GM12878 (cell line): Measurements from ENCODE around the gene SAFB. TPM values are rescaled to one million over a fixed set of nuclear protein-coding genes. Genes with fewer than 3 reads are reported as not detected.

Experiments
- ATAC-seq: fragments of 200-7000 bp; cut with Tn5 transposase; 3 replicates; pipeline ENCODE4 v1.9.1; 2020; ENCODE audit warnings: mild to moderate bottlenecking, moderate library complexity
- BruUV-seq: library from RNA; stranded (reverse); fragments of 400-500 nt; replicated peaks from 2 replicates; lab custom pipeline; 2021; lab: Mats Ljungman, UMichigan
- CTCF ChIA-PET: fragments of 300-600 bp; sonication (Branson Sonifier 250); formaldehyde crosslinking; extraction: SDS; loops from one replicate; lab custom pipeline; 2021; ENCODE audit warnings: inconsistent platforms; lab: Yijun Ruan, JAX
- POLR2A ChIA-PET: fragments of 350-600 bp; formaldehyde crosslinking; extraction: SDS; loops from one replicate; lab custom pipeline; 2021; ENCODE audit warnings: inconsistent platforms; lab: Charles Lee
- RAD21 ChIA-PET: fragments of 300-600 bp; sonication (Branson Sonifier 250); formaldehyde crosslinking; loops from one replicate; lab custom pipeline; 2023; ENCODE audit warnings: antibody characterized with exemption; ENCODE audit not compliant: unreplicated experiment; lab: Charles Lee
- SMC1A ChIA-PET: fragments of 300-600 bp; sonication (Branson Sonifier 250); formaldehyde crosslinking; loops from one replicate; lab custom pipeline; 2023; ENCODE audit not compliant: unreplicated experiment, uncharacterized antibody; lab: Charles Lee
- DNase-seq: peaks from one replicate; pipeline ENCODE4 v3.0.0-alpha.2; 2011; ENCODE audit warnings: low read depth, low spot score
- FAIRE-seq: peaks from 3 replicates; lab custom pipeline; 2011; peaks lifted over from hg19 to GRCh38; lab: Jason Lieb, UNC
- H2AFZ ChIP-seq: 2 replicates; pipeline ENCODE4 v1.6.0; 2011; ENCODE audit warnings: low read depth, low read length, control low read depth; ENCODE audit not compliant: control insufficient read depth
- H3K27ac ChIP-seq: 2 replicates; pipeline ENCODE4 v1.5.1; 2011; ENCODE audit warnings: control low read depth; ENCODE audit not compliant: control insufficient read depth, insufficient read depth
- H3K27me3 ChIP-seq, 2 experiments: replicated peaks in 1 of 2; 2 replicates each; pipeline versions ENCODE4 v1.6.0 to v1.6.1; 2011; ENCODE audit warnings: low read length in 1 of 2; ENCODE audit not compliant: control insufficient read depth in 2 of 2, insufficient read depth in 2 of 2
- H3K36me3 ChIP-seq, 2 experiments: 2 replicates each; pipeline ENCODE4 v1.5.1; 2011; ENCODE audit warnings: low read length in 1 of 2; ENCODE audit not compliant: control insufficient read depth in 2 of 2, insufficient read depth in 2 of 2
- H3K4me1 ChIP-seq: 2 replicates; pipeline ENCODE4 v1.6.1; 2011; ENCODE audit warnings: mild to moderate bottlenecking, low read length, moderate library complexity, mixed read lengths; ENCODE audit not compliant: control insufficient read depth, insufficient read depth
- H3K4me2 ChIP-seq: 2 replicates; pipeline ENCODE4 v1.6.0; 2011; ENCODE audit warnings: control low read depth; ENCODE audit not compliant: control insufficient read depth, insufficient read depth
- H3K4me3 ChIP-seq: fragments of 200-600 bp; sonication (generic); 2 replicates; pipeline ENCODE4 v1.5.1; 2016
- H3K79me2 ChIP-seq: 2 replicates; pipeline ENCODE4 v1.6.0; 2011; ENCODE audit warnings: low read length; ENCODE audit not compliant: control insufficient read depth, insufficient read depth
- H3K9ac ChIP-seq: 2 replicates; pipeline ENCODE4 v1.8.0; 2011; ENCODE audit warnings: low read length, control low read depth, mixed read lengths; ENCODE audit not compliant: control insufficient read depth, insufficient read depth
- H3K9me3 ChIP-seq: replicated peaks from 3 replicates; pipeline ENCODE4 v1.5.1; 2011; ENCODE audit warnings: mild to moderate bottlenecking, low read length; ENCODE audit not compliant: control insufficient read depth, insufficient read depth
- H4K20me1 ChIP-seq: 2 replicates; pipeline ENCODE4 v1.6.0; 2011; ENCODE audit not compliant: control insufficient read depth, insufficient read depth
- CBX5 ChIP-seq: sonication (generic); IDR thresholded peaks from 2 replicates; pipeline ENCODE4 v1.6.1; 2016; ENCODE audit warnings: low read depth, moderate library complexity, mild to moderate bottlenecking, inconsistent platforms
- CEBPB ChIP-seq, 2 experiments: fragments of 150-350 bp in 1 of 2; IDR thresholded peaks; 2 replicates each; pipeline ENCODE4 v1.6.1; 2012 to 2014; ENCODE audit warnings: low read depth in 2 of 2, low read length in 2 of 2, borderline replicate concordance in 1 of 2, inconsistent platforms in 1 of 2
- CHD4 ChIP-seq: fragments of 200-600 bp; sonication (generic); IDR thresholded peaks from 2 replicates; pipeline ENCODE4 v1.6.1; 2016; ENCODE audit warnings: mild to moderate bottlenecking
- DPF2 ChIP-seq: fragments of 450-650 bp; IDR thresholded peaks from 2 replicates; pipeline ENCODE4 v1.6.1; 2017; ENCODE audit warnings: mild to moderate bottlenecking
- FOS ChIP-seq: IDR thresholded peaks from 3 replicates; pipeline ENCODE4 v1.6.1; 2011; ENCODE audit warnings: borderline replicate concordance; ENCODE audit not compliant: insufficient read length; ENCODE audit errors: extremely low read depth
- GABPA ChIP-seq: IDR thresholded peaks from 2 replicates; pipeline ENCODE4 v1.6.1; 2014; ENCODE audit warnings: antibody characterized with exemption, low read depth, mild to moderate bottlenecking, inconsistent platforms
- MXI1 ChIP-seq: fragments of 150-350 bp; IDR thresholded peaks from 2 replicates; pipeline ENCODE4 v1.6.1; 2011; ENCODE audit warnings: low read depth, mild to moderate bottlenecking, inconsistent platforms, low read length, improper control_type of control experiment
- NFIC ChIP-seq: IDR thresholded peaks from 2 replicates; pipeline ENCODE4 v1.6.1; 2012; ENCODE audit warnings: low read depth, mild to moderate bottlenecking, inconsistent platforms, low read length, moderate library complexity
- PBX3 ChIP-seq: IDR thresholded peaks from 2 replicates; pipeline ENCODE4 v1.6.1; 2011; ENCODE audit warnings: mild to moderate bottlenecking, low read depth, low read length, moderate library complexity; ENCODE audit not compliant: insufficient replicate concordance
- POLR2A ChIP-seq: IDR thresholded peaks from 2 replicates; pipeline ENCODE4 v1.6.1; 2011; ENCODE audit warnings: low read depth, mild to moderate bottlenecking, low read length
- PRDM15 ChIP-seq: fragments of 450-650 bp; formaldehyde crosslinking; IDR thresholded peaks from 2 replicates; pipeline ENCODE4 v1.4.0; 2020; ENCODE audit warnings: mild to moderate bottlenecking, moderate library complexity
- RFX5 ChIP-seq: IDR thresholded peaks from 2 replicates; pipeline ENCODE4 v1.6.1; 2011; ENCODE audit warnings: low read depth, low read length, improper control_type of control experiment
- SMARCA5 ChIP-seq: fragments of 450-650 bp; IDR thresholded peaks from 2 replicates; pipeline ENCODE4 v1.6.1; 2017; ENCODE audit warnings: mild to moderate bottlenecking
- TCF7 ChIP-seq: IDR thresholded peaks from 2 replicates; pipeline ENCODE4 v1.6.1; 2014; ENCODE audit warnings: antibody characterized with exemption, borderline replicate concordance
- WRNIP1 ChIP-seq: IDR thresholded peaks from 2 replicates; pipeline ENCODE4 v1.6.1; 2011; ENCODE audit warnings: low read depth, low read length, improper control_type of control experiment, borderline replicate concordance
- ZNF24 ChIP-seq: fragments of 450-650 bp; IDR thresholded peaks from 2 replicates; pipeline ENCODE4 v1.6.1; 2017; ENCODE audit warnings: antibody characterized with exemption, mild to moderate bottlenecking
- WGBS: methylation state at CpG from one replicate; pipeline ENCODE4 v1.1.6; 2016; ENCODE audit warnings: low lambda C conversion rate; ENCODE audit not compliant: insufficient replicate concordance, insufficient coverage; ENCODE audit errors: missing lambda C conversion rate; 5-methylcytosine and 5-hydroxymethylcytosine counted together
- in situ Hi-C: fragments of 300-500 bp; cut with MboI; formaldehyde crosslinking; loops from 9 replicates; pipeline ENCODE4 v1.14.3; 2018; ENCODE audit warnings: mixed read lengths
- intact Hi-C: fragments of 100-400 bp; cut with micrococcal nuclease; formaldehyde crosslinking; loops from one replicate; pipeline ENCODE4 v1.14.2; 2022; ENCODE audit not compliant: unreplicated experiment
- polyA plus RNA-seq, 11 experiments: library from polyadenylated mRNA; depleted of rRNA in 4 of 11; unstranded in 6 of 11; stranded (reverse) in 5 of 11; fragments of >200 nt; fragmentation: Nextera tagmentation in 4 of 11; fragmentation: Illumina TruSeq in 1 of 11; extraction: Ambion mirVana in 4 of 11; extraction: Trizol in 1 of 11; gene quantifications; 1 replicate in 1 of 11; 2 replicates in 10 of 11; pipeline versions ENCODE4 v1.2.1 to v1.2.3, GENCODE V29; 2011 to 2016; ENCODE audit warnings: inconsistent platforms in 2 of 11, missing spikeins in 2 of 11, low read depth in 1 of 11
- total RNA-seq, 4 experiments: library from RNA; depleted of rRNA in 3 of 4; stranded (reverse); fragments of >200 nt in 3 of 4; fragmentation: Illumina TruSeq in 1 of 4; extraction: Trizol in 1 of 4; gene quantifications; 2 replicates each; pipeline versions ENCODE4 v1.2.1 to v1.2.3, GENCODE V29; 2013 to 2021

Gene SAFB
- total and polyA plus RNA-seq, 10 of the 15 experiments (the other 5 are each of a cell fraction or from before 2014, with no cell fraction given), result 1.6 to 131 (median 61.2) TPM

GRCh38 chr19:5590865-5591154, 32.1 kb upstream of the SAFB start:
- RAD21 ChIA-PET, result no interaction called here
- H3K9me3 ChIP-seq, result no peaks in the 10 kb centered on the region
- WGBS, result 99% methylated on average over 9 of the region's 9 CpGs
- no peaks in the 10 kb centered on the region for H3K79me2 ChIP-seq
- SMC1A ChIA-PET, result no interaction called here
- H3K4me3 ChIP-seq, result no peak overlapping the region
- no TSS peak for BruUV-seq
- no peaks in the 10 kb centered on the region for H3K27me3 ChIP-seq
- no peak overlapping the region for H3K9ac ChIP-seq
- CTCF ChIA-PET, result no interaction called here
- no peak overlapping the region for H3K4me2 ChIP-seq
- H3K4me1 ChIP-seq, result peaks cover 5% of the 10 kb centered on the region; the same call in 1 of the 2 replicates
- H2AFZ ChIP-seq, result no peak overlapping the region
- H4K20me1 ChIP-seq, result peaks cover 3% of the 10 kb centered on the region; the same call in 1 of the 2 replicates
- POLR2A ChIA-PET, result no interaction called here
- TF ChIP-seq TCF7 (no peak), SMARCA5 (no peak), PRDM15 (CRISPR knock-in tag) (no peak), GABPA (no peak), FOS (no peak), CEBPB (IDR thresholded peaks at IDR 0.05; ENCODE audit: borderline replicate concordance in 1 of 2, low read depth in 2 of 2, low read length in 2 of 2) (no peak), MXI1 (no peak), CBX5 (no peak), DPF2 (no peak), POLR2A (no peak), PBX3 (no peak), RFX5 (no peak), ZNF24 (no peak), CHD4 (no peak), NFIC (no peak), WRNIP1 (no peak)
- H3K27ac ChIP-seq, result no peak overlapping the region
- peaks cover 31 to 64% of the 10 kb centered on the region in 2 experiments for H3K36me3 ChIP-seq
- in situ Hi-C loops, result no loop called here
- FAIRE-seq (no peak), ATAC-seq (no peak), DNase-seq (no peak)
- intact Hi-C loops, result no loop called here
